Adrenal gland (tissue), 5 donors: ENCODE results near the gene SLC1A7.

ENCODE experiments used
- POLR2A ChIP-seq, 2 donors: fragments of 450-650 bp; IDR thresholded peaks; one replicate each; pipeline ENCODE4 v1.6.1; 2017; ENCODE audit warnings: antibody characterized with exemption in 2 of 2, mild to moderate bottlenecking in 2 of 2, moderate library complexity in 1 of 2
- TF ChIP-seq, protein P1 (sequence below), 6 experiments: fragments of 450-650 bp in 4 of 6; fragments of 200-600 bp in 2 of 6; sonication (generic) in 1 of 6; IDR thresholded peaks; 1 replicate in 5 of 6; 2 replicates in 1 of 6; pipeline versions ENCODE4 v1.5.1 to v1.8.0; 2016 to 2021; ENCODE audit warnings: antibody characterized with exemption in 6 of 6, mild to moderate bottlenecking in 2 of 6, moderate library complexity in 1 of 6
- donor health status: DM: no; HTN: no; CAD: no.

DNA sequence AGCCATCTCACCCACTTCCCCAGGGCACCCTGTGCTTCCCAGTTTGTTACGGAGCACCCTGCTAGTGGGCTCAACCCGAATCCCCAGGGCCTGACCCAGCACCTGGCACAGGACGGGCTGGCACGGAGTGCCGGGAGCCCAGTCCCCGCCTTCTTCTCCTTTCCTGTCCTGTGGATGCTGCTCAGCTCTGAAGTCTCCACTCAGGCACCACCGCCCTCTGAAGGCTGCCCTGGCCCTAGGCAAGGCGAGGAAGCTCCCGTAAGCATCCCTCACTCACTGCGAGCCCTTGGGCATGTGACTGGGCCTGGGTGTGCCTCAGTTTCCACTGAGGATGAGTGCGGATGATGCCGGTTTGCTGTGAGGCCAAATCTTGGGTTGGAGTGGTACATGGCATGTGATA, 21.8 kb downstream of the SLC1A7 start:
- TF ChIP-seq, protein P1, sequence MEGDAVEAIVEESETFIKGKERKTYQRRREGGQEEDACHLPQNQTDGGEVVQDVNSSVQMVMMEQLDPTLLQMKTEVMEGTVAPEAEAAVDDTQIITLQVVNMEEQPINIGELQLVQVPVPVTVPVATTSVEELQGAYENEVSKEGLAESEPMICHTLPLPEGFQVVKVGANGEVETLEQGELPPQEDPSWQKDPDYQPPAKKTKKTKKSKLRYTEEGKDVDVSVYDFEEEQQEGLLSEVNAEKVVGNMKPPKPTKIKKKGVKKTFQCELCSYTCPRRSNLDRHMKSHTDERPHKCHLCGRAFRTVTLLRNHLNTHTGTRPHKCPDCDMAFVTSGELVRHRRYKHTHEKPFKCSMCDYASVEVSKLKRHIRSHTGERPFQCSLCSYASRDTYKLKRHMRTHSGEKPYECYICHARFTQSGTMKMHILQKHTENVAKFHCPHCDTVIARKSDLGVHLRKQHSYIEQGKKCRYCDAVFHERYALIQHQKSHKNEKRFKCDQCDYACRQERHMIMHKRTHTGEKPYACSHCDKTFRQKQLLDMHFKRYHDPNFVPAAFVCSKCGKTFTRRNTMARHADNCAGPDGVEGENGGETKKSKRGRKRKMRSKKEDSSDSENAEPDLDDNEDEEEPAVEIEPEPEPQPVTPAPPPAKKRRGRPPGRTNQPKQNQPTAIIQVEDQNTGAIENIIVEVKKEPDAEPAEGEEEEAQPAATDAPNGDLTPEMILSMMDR (IDR thresholded peaks at IDR 0.05), result no peak
- no peak for TF ChIP-seq POLR2A (IDR thresholded peaks at IDR 0.05)
